Neural crest cell (in vitro differentiated cells): ENCODE results near the gene AGPAT3. TPM values are rescaled to one million over a fixed set of nuclear protein-coding genes. Genes with fewer than 3 reads are reported as not detected.
"Not testable (repeated sequence)": the region's sequence is repeated elsewhere in the genome, so short reads cannot be mapped to it uniquely, and the experiment has no call there.

Experiments
- DNase-seq: peaks from one replicate; pipeline ENCODE4 v3.0.0; 2021; ENCODE audit warnings: low read depth, mixed read lengths, low spot score
- H3K27ac Mint-ChIP-seq: one replicate; pipeline ENCODE4 v1.8.0; 2021; ENCODE audit warnings: mild to moderate bottlenecking, mixed read lengths; ENCODE audit not compliant: unreplicated experiment
- H3K27me3 Mint-ChIP-seq: 2 replicates; pipeline ENCODE4 v1.8.0; 2021; ENCODE audit warnings: low read depth, mild to moderate bottlenecking, mixed read lengths
- H3K36me3 Mint-ChIP-seq: 2 replicates; pipeline ENCODE4 v1.8.0; 2021; ENCODE audit warnings: low read depth, mild to moderate bottlenecking, mixed read lengths
- H3K4me1 Mint-ChIP-seq: 2 replicates; pipeline ENCODE4 v1.8.0; 2021; ENCODE audit warnings: mixed read lengths
- H3K4me3 Mint-ChIP-seq: one replicate; pipeline ENCODE4 v1.8.0; 2021; ENCODE audit warnings: mild to moderate bottlenecking, mixed read lengths
- H3K9me3 Mint-ChIP-seq: 2 replicates; pipeline ENCODE4 v1.8.0; 2021; ENCODE audit warnings: mixed read lengths
- CTCF ChIP-seq: fragments of 200-600 bp; sonication (generic); conservative IDR thresholded peaks from 2 replicates; pipeline ENCODE4 v1.5.0; 2021; ENCODE audit warnings: antibody characterized with exemption, mild to moderate bottlenecking
- total RNA-seq: library from RNA; stranded (reverse); gene quantifications from 2 replicates; pipeline ENCODE4 v1.2.1, GENCODE V29; 2021

Gene AGPAT3
- total RNA-seq, 1 donor from 2014 or later: 37.3 TPM

GRCh38 chr21:43819511-43820405, 45.3 kb upstream of the AGPAT3 start:
- no peaks in the 10 kb centered on the region for H3K36me3 Mint-ChIP-seq
- H3K27me3 Mint-ChIP-seq: no peaks in the 10 kb centered on the region
- TF ChIP-seq CTCF: no peak
- no peaks in the 10 kb centered on the region for H3K9me3 Mint-ChIP-seq
- no peak overlapping the region for H3K27ac Mint-ChIP-seq
- DNase-seq: no peak
- peaks cover 8% of the 10 kb centered on the region for H3K4me1 Mint-ChIP-seq
- no peak overlapping the region for H3K4me3 Mint-ChIP-seq

GRCh38 chr21:43820466-43820865, 44.6 kb upstream of the AGPAT3 start:
- DNase-seq: no peak
- Mint-ChIP-seq H3K4me3 (no peak overlapping the region), H3K36me3 (no peaks in the 10 kb centered on the region), H3K4me1 (peaks cover 8% of the 10 kb centered on the region), H3K27ac (peak overlapping the region; percentile 75), H3K27me3 (no peaks in the 10 kb centered on the region), H3K9me3 (no peaks in the 10 kb centered on the region)
- TF ChIP-seq CTCF: no peak

- DNase-seq, H3K9me3 Mint-ChIP-seq, H3K27me3 Mint-ChIP-seq, H3K4me1 Mint-ChIP-seq, H3K27ac Mint-ChIP-seq, H3K4me3 Mint-ChIP-seq, H3K36me3 Mint-ChIP-seq: not testable (repeated sequence)
These were observed 42.9 kb upstream of the AGPAT3 start for GRCh38 chr21:43822166-43822565.

GRCh38 chr21:43822741-43823140, 42.3 kb upstream of the AGPAT3 start:
- H3K27me3 Mint-ChIP-seq, H3K4me3 Mint-ChIP-seq, H3K9me3 Mint-ChIP-seq, H3K4me1 Mint-ChIP-seq, DNase-seq, H3K27ac Mint-ChIP-seq, H3K36me3 Mint-ChIP-seq: not testable (repeated sequence)

- Mint-ChIP-seq H3K4me1 (no peaks in the 10 kb centered on the region), H3K27ac (no peak overlapping the region), H3K27me3 (no peaks in the 10 kb centered on the region), H3K9me3 (no peaks in the 10 kb centered on the region), H3K36me3 (no peaks in the 10 kb centered on the region), H3K4me3 (no peak overlapping the region)
- no peak for TF ChIP-seq CTCF
- DNase-seq: no peak
These were observed 40.4 kb upstream of the AGPAT3 start for GRCh38 chr21:43824333-43825241.

GRCh38 chr21:43825242-43825935, 39.6 kb upstream of the AGPAT3 start:
- Mint-ChIP-seq H3K27ac (no peak overlapping the region), H3K36me3 (no peaks in the 10 kb centered on the region), H3K4me3 (no peak overlapping the region), H3K4me1 (no peaks in the 10 kb centered on the region), H3K9me3 (no peaks in the 10 kb centered on the region), H3K27me3 (no peaks in the 10 kb centered on the region)
- TF ChIP-seq CTCF: no peak
- DNase-seq: no peak
